ENCODE data around the gene KRI1. TPM values are rescaled to one million over a fixed set of nuclear protein-coding genes. Genes with fewer than 3 reads are reported as not detected.

KRI1 gene
- total RNA-seq, 1 donor from 2014 or later = 18.2 TPM

DNA sequence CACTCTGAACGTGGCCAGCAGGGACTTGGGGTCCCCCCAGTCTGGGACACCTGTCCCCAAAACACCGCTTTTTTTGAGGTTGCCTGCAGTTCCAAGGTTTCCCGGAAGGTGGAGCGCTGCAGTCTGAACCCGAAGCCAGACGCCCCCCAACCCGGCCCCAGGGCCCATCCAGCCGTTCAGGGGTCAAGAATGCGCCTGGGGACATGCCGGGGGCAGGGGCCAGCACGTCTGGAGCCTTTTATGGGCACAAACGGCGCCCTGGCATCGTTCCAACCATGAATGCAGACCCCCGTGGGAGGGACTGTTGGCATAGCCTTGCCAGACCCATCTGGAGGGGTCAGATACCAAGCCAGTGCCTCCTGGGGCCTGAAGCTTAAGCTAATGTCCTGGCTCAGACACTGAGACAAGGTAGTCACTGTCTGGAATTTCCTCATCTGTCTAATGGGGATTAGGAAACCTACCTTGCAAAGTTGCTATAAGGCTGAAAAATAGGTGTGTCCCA, 55.5 kb downstream of the KRI1 start:
- no peak overlapping the region for H3K4me3 ChIP-seq (ENCODE audit: low read depth, low read length)
- TF ChIP-seq, protein P1, sequence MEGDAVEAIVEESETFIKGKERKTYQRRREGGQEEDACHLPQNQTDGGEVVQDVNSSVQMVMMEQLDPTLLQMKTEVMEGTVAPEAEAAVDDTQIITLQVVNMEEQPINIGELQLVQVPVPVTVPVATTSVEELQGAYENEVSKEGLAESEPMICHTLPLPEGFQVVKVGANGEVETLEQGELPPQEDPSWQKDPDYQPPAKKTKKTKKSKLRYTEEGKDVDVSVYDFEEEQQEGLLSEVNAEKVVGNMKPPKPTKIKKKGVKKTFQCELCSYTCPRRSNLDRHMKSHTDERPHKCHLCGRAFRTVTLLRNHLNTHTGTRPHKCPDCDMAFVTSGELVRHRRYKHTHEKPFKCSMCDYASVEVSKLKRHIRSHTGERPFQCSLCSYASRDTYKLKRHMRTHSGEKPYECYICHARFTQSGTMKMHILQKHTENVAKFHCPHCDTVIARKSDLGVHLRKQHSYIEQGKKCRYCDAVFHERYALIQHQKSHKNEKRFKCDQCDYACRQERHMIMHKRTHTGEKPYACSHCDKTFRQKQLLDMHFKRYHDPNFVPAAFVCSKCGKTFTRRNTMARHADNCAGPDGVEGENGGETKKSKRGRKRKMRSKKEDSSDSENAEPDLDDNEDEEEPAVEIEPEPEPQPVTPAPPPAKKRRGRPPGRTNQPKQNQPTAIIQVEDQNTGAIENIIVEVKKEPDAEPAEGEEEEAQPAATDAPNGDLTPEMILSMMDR (conservative IDR thresholded peaks at IDR 0.05; ENCODE audit: low read depth, low read length) = peak; percentile 74
- DNase-seq (ENCODE audit: low read depth) = no peak

DNA sequence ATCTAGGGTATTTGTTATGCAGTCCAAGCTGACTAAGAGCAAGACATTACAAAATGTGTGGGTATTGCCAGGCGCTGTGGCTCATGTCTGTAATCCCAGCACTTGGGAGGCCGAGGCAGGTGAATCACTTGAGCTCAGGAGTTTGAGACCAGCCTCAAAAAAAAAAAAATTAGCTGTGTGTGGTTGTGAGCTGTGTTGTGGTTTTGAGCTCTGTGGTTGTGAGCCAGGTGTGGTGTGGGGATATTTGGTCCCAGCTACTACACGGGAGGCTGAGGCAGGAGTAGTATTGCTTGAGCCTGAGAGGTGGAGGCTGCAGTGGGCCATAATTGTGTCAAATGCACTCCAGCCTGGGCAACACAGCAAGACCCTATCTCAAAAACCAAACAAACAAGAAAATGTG, 57.1 kb downstream of the KRI1 start:
- no peak overlapping the region for H3K4me3 ChIP-seq (ENCODE audit: low read depth, low read length)
- TF ChIP-seq, protein P1 (conservative IDR thresholded peaks at IDR 0.05; ENCODE audit: low read depth, low read length) = no peak
- no peak for DNase-seq (ENCODE audit: low read depth)

DNA sequence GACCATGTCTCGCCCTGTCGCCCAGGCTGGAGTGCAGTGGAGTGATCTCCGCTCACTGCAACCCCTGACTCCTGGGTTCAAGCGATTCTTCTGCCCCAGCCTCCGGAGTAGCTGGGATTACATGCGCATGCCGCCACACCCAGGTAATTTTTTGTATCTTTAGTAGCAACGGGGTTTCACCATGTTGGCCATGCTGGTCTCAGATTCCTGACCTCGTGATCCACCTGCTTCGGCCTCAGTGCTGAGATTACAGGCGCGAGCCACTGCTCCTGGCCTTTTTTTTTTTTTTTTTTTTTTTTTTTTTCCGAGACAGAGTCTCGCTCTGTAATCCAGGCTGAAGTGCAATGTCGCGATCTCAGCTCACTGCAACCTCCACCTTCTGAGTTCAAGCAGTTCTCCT, 57.8 kb downstream of the KRI1 start:
- TF ChIP-seq, protein P1 (conservative IDR thresholded peaks at IDR 0.05; ENCODE audit: low read depth, low read length) = no peak
- H3K4me3 ChIP-seq (ENCODE audit: low read depth, low read length) = no peak overlapping the region
- DNase-seq (ENCODE audit: low read depth) = no peak

DNA sequence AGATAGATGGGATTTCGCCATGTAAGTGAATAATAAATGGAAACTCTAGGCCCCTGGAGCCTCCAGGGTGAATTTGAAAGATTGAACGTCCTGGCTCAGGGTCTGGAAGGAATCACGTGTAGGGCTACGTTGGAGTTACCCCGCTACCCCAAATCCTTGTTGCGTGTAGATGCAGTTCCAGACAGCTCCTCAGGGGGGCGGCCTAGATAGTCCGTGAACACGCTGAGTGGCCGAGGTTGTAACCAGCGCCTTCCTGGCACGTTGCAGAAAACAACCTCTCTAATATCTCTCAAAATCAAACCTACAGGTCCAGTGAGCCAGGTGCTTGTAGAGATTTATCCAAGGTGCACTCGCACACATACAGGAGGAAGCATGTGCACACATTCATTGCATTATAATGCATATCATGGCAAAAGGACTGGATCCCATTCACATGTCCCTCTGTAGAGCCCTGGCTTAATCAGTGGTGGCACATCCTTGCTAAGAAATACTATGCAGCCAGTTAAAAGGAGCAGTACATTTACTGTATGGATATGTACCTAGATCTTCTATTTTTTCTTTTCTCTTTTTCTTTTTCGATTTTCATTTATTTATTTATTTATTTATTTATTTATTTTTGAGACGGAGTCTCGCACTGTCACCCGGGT, 60.1 kb downstream of the KRI1 start:
- no peak overlapping the region for H3K4me3 ChIP-seq (ENCODE audit: low read depth, low read length)
- TF ChIP-seq, protein P1 (conservative IDR thresholded peaks at IDR 0.05; ENCODE audit: low read depth, low read length) = peak; percentile 80
- DNase-seq (ENCODE audit: low read depth) = no peak

Other genes starting within 250 kb of the KRI1 start
- 48.2 and 57.6 TPM in 2 replicates for gene FDX2, start 250.0 kb downstream of the KRI1 start, total RNA-seq
- gene RAVER1, start 232.5 kb downstream of the KRI1 start, total RNA-seq = 29.5 and 34.1 TPM in 2 replicates
- gene ICAM3, start 226.4 kb downstream of the KRI1 start, total RNA-seq = 3.4 and 3.8 TPM in 2 replicates
- gene TYK2, start 185.4 kb downstream of the KRI1 start, total RNA-seq = 95.4 and 103 TPM in 2 replicates
- 155 and 262 TPM in 2 replicates for gene CDC37, start 162.5 kb downstream of the KRI1 start, total RNA-seq
- gene PDE4A, start 145.5 kb downstream of the KRI1 start, total RNA-seq = 0.40 and 2.0 TPM in 2 replicates
- 41.2 and 76.0 TPM in 2 replicates for gene KEAP1, start 62.7 kb downstream of the KRI1 start, total RNA-seq
- not detected in 2 replicates for gene S1PR5, start 48.6 kb downstream of the KRI1 start, total RNA-seq
- 31.4 and 35.9 TPM in 2 replicates for gene ATG4D, start 22.1 kb downstream of the KRI1 start, total RNA-seq
- gene CDKN2D, start 3.0 kb upstream of the KRI1 start, total RNA-seq = 5.1 and 17.1 TPM in 2 replicates
- 39.7 and 47.2 TPM in 2 replicates for gene AP1M2, start 21.3 kb upstream of the KRI1 start, total RNA-seq
- 48.5 and 52.0 TPM in 2 replicates for gene SLC44A2, start 59.5 kb upstream of the KRI1 start, total RNA-seq
- 125 and 208 TPM in 2 replicates for gene ILF3, start 88.3 kb upstream of the KRI1 start, total RNA-seq
- gene QTRT1, start 135.4 kb upstream of the KRI1 start, total RNA-seq = 21.7 and 33.4 TPM in 2 replicates
- 94.5 and 103 TPM in 2 replicates for gene DNM2, start 152.1 kb upstream of the KRI1 start, total RNA-seq

Measured in epithelial cell of proximal tubule (primary cell).